Brain microvascular endothelial cell (primary cell): ENCODE data around the gene IGFBP2.

ENCODE experiments used
- DNase-seq: peaks from one replicate; pipeline ENCODE4 v3.0.0-alpha.2; 2020
- H3K27ac ChIP-seq: fragments of 250-450 bp; sonication (Bioruptor Pico); 2 replicates; pipeline ENCODE4 v1.5.1; 2020; ENCODE audit warnings: mild to moderate bottlenecking, moderate library complexity
- H3K27me3 ChIP-seq: fragments of 250-450 bp; sonication (Bioruptor Pico); replicated peaks from 2 replicates; pipeline ENCODE4 v1.5.1; 2020; ENCODE audit warnings: mild to moderate bottlenecking
- H3K36me3 ChIP-seq: fragments of 250-450 bp; sonication (Bioruptor Pico); replicated peaks from 2 replicates; pipeline ENCODE4 v1.5.1; 2020; ENCODE audit warnings: mild to moderate bottlenecking
- H3K4me3 ChIP-seq: 2 replicates; pipeline ENCODE4 v1.5.1; 2011; ENCODE audit warnings: low read depth, mild to moderate bottlenecking, control low read depth, low read length, moderate library complexity
- CTCF ChIP-seq: IDR thresholded peaks from 2 replicates; pipeline ENCODE4 v1.5.1; 2011; ENCODE audit warnings: low read depth, mild to moderate bottlenecking, moderate library complexity, low read length, control low read depth, inconsistent platforms; ENCODE audit errors: missing control alignments
- in situ Hi-C: cut with HindIII; loops from 2 replicates; pipeline ENCODE4 v1.10.0; 2017; ENCODE audit warnings: low sequenced_read_pairs, low pct_ligation_motif_present

Gene IGFBP2, protein sequence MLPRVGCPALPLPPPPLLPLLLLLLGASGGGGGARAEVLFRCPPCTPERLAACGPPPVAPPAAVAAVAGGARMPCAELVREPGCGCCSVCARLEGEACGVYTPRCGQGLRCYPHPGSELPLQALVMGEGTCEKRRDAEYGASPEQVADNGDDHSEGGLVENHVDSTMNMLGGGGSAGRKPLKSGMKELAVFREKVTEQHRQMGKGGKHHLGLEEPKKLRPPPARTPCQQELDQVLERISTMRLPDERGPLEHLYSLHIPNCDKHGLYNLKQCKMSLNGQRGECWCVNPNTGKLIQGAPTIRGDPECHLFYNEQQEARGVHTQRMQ

GRCh38 chr2:216632952-216633615 lies at the start of gene IGFBP2:
Gene IGFBP2 (plus strand): TSS chr2:216633420. CDS start chr2:216633524, 104 bp downstream.
- no peak for DNase-seq
- no peaks in the 10 kb centered on the region for H3K27me3 ChIP-seq
- H3K4me3 ChIP-seq: peak within 1 kb of the TSS; percentile 58
- H3K27ac ChIP-seq: peak within 1 kb of the TSS; percentile 1
- no peak for TF ChIP-seq CTCF
- H3K36me3 ChIP-seq: no peaks in the 10 kb centered on the region
- in situ Hi-C loops: no loop called here

- TF ChIP-seq CTCF: no peak
- no peaks in the 10 kb centered on the region for H3K36me3 ChIP-seq
- in situ Hi-C loops: no loop called here
- H3K27me3 ChIP-seq: no peaks in the 10 kb centered on the region
- DNase-seq: no peak
- H3K4me3 ChIP-seq: no peak overlapping the region
- H3K27ac ChIP-seq: no peak overlapping the region
These were observed 49.6 kb upstream of the IGFBP2 start for GRCh38 chr2:216583606-216584005.

DNA sequence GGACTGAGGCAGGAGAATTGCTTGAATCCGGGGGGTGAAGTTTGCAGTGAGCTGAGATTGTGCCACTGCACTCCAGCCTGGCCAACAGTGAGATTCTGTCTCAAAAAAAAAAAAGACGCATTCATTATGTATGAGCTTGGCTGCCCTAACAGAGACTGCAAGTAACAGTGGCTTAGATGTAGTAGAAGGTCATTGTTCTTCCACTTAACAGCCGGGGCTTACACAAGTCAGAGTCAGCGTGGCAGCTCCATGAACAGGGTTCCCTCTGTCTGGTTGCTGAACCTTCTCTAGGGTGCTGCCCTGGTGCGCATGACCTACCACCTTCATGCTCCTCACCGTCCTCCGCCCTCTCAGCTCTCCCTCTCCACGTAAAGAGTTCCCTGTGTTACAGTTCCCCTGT lies 49.1 kb upstream of the IGFBP2 start:
- no peak for DNase-seq
- Histone ChIP-seq H3K4me3 (no peak overlapping the region), H3K36me3 (no peaks in the 10 kb centered on the region), H3K27ac (no peak overlapping the region), H3K27me3 (no peaks in the 10 kb centered on the region)
- TF ChIP-seq CTCF: no peak
- in situ Hi-C loops: no loop called here

GRCh38 chr2:216585441-216585840 lies 47.8 kb upstream of the IGFBP2 start:
- Histone ChIP-seq H3K27me3 (no peaks in the 10 kb centered on the region), H3K4me3 (no peak overlapping the region), H3K27ac (no peak overlapping the region), H3K36me3 (no peaks in the 10 kb centered on the region)
- no peak for DNase-seq
- no peak for TF ChIP-seq CTCF
- in situ Hi-C loops: no loop called here

GRCh38 chr2:216588861-216589710 lies 44.1 kb upstream of the IGFBP2 start:
- in situ Hi-C loops: no loop called here

More at GRCh38 chr2:216588861-216589710, 44.1 kb upstream of the IGFBP2 start:
- no peak for DNase-seq
- Histone ChIP-seq H3K36me3 (no peaks in the 10 kb centered on the region), H3K27me3 (no peaks in the 10 kb centered on the region), H3K27ac (no peak overlapping the region), H3K4me3 (no peak overlapping the region)
- no peak for TF ChIP-seq CTCF
